Measurements from ENCODE around the gene SPEF2. TPM values are rescaled to one million over a fixed set of nuclear protein-coding genes. Genes with fewer than 3 reads are reported as not detected.

SPEF2 gene
- polyA plus RNA-seq, 1 donor from 2014 or later, result 18.5 TPM

DNA sequence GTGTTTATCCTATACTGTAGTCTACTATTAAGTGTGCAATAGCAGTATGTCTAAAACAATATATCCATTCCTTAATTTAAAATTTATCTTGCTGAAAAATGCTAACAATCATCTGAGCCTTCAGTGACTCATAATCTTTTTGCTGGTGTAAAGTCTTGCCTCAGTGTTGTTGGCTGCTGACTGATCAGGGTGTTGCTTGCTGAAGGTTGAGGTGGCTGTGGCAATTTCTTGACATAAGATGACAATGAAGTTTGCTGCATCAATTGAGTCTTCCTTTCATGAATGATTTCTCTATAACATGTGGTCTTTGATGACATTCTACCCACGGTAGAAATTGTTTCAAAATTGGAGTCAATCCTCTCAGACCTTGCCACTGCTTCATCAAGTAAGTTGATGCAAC is 24.3 kb upstream of the SPEF2 start:
- H3F3A ChIP-seq (ENCODE audit: insufficient read depth, low read length, poor library complexity, severe bottlenecking), result no peaks in the 10 kb centered on the region
- H3K9ac ChIP-seq (ENCODE audit: low read length), result no peak overlapping the region
- no peaks in the 10 kb centered on the region for H4K20me1 ChIP-seq (ENCODE audit: insufficient read depth)
- no peak overlapping the region for H3K4me2 ChIP-seq (ENCODE audit: low read length)
- no peaks in the 10 kb centered on the region for H3K36me3 ChIP-seq (ENCODE audit: insufficient read depth, low read length)
- no peaks in the 10 kb centered on the region for H3K79me2 ChIP-seq (replicated peaks; ENCODE audit: insufficient read depth, low read length)
- H3K27me3 ChIP-seq (ENCODE audit: insufficient read depth, low read depth, low read length), result no peaks in the 10 kb centered on the region
- no peaks in the 10 kb centered on the region for H3K9me2 ChIP-seq (ENCODE audit: insufficient read depth, low read length)
- no peak overlapping the region for H3K27ac ChIP-seq (ENCODE audit: low read length)
- no peak overlapping the region for H2AFZ ChIP-seq (ENCODE audit: low read depth, low read length)
- no peak overlapping the region for H3K4me3 ChIP-seq (ENCODE audit: low read length)
- TF ChIP-seq, protein P1, sequence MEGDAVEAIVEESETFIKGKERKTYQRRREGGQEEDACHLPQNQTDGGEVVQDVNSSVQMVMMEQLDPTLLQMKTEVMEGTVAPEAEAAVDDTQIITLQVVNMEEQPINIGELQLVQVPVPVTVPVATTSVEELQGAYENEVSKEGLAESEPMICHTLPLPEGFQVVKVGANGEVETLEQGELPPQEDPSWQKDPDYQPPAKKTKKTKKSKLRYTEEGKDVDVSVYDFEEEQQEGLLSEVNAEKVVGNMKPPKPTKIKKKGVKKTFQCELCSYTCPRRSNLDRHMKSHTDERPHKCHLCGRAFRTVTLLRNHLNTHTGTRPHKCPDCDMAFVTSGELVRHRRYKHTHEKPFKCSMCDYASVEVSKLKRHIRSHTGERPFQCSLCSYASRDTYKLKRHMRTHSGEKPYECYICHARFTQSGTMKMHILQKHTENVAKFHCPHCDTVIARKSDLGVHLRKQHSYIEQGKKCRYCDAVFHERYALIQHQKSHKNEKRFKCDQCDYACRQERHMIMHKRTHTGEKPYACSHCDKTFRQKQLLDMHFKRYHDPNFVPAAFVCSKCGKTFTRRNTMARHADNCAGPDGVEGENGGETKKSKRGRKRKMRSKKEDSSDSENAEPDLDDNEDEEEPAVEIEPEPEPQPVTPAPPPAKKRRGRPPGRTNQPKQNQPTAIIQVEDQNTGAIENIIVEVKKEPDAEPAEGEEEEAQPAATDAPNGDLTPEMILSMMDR (IDR thresholded peaks at IDR 0.05; ENCODE audit: poor library complexity, severe bottlenecking), result no peak
- TF ChIP-seq EP300 (conservative IDR thresholded peaks at IDR 0.05; ENCODE audit: poor library complexity, severe bottlenecking) (no peak), POLR2AphosphoS5 (IDR thresholded peaks at IDR 0.05) (no peak), TAF1 (IDR thresholded peaks at IDR 0.05; ENCODE audit: low read depth) (no peak), EZH2 (IDR thresholded peaks at IDR 0.05; ENCODE audit: borderline replicate concordance, insufficient read depth, low read length, poor library complexity, severe bottlenecking) (no peak), SMC3 (conservative IDR thresholded peaks at IDR 0.05; ENCODE audit: poor library complexity) (no peak), MXI1 (conservative IDR thresholded peaks at IDR 0.05; ENCODE audit: poor library complexity, severe bottlenecking) (no peak), RAD21 (conservative IDR thresholded peaks at IDR 0.05) (no peak)
- TF ChIP-seq, protein P2, sequence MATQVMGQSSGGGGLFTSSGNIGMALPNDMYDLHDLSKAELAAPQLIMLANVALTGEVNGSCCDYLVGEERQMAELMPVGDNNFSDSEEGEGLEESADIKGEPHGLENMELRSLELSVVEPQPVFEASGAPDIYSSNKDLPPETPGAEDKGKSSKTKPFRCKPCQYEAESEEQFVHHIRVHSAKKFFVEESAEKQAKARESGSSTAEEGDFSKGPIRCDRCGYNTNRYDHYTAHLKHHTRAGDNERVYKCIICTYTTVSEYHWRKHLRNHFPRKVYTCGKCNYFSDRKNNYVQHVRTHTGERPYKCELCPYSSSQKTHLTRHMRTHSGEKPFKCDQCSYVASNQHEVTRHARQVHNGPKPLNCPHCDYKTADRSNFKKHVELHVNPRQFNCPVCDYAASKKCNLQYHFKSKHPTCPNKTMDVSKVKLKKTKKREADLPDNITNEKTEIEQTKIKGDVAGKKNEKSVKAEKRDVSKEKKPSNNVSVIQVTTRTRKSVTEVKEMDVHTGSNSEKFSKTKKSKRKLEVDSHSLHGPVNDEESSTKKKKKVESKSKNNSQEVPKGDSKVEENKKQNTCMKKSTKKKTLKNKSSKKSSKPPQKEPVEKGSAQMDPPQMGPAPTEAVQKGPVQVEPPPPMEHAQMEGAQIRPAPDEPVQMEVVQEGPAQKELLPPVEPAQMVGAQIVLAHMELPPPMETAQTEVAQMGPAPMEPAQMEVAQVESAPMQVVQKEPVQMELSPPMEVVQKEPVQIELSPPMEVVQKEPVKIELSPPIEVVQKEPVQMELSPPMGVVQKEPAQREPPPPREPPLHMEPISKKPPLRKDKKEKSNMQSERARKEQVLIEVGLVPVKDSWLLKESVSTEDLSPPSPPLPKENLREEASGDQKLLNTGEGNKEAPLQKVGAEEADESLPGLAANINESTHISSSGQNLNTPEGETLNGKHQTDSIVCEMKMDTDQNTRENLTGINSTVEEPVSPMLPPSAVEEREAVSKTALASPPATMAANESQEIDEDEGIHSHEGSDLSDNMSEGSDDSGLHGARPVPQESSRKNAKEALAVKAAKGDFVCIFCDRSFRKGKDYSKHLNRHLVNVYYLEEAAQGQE (IDR thresholded peaks at IDR 0.05; ENCODE audit: borderline replicate concordance), result no peak
- no peaks in the 10 kb centered on the region for H3K9me3 ChIP-seq (ENCODE audit: low read length)

DNA sequence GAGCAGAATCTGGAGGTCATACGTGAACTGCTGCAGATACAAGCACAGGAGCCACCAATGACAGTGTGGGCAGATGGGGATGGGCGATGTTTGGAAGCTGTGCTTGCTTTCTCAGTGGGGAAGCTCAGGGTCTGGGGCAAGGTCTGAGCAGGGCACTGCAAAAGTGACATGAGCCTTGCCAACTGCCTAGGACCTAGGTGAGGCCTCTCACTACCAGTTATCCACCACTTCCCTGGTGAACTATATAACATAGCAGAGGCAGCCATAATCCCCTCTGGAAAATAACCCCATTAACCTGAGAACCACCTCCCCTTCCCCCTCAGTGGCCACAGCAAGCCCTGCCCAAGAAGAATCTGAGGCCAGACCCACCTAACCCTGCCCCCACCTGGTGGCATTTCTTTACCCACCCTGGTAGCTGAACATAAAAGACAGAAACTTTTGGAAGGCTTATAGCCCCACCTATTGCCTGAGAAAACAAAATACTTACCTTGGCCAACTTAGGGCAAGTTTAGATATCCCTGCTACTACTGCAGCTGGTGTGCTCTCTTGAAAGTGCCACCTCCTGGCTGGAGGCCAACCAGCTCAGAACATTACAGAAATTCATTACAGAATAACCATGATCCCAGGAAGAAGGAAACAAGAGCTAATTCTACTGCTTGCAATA is 18.8 kb upstream of the SPEF2 start:
- Histone ChIP-seq H3K79me2 (replicated peaks; ENCODE audit: insufficient read depth, low read length) (no peaks in the 10 kb centered on the region), H3K36me3 (ENCODE audit: insufficient read depth, low read length) (no peaks in the 10 kb centered on the region), H3K9me3 (ENCODE audit: low read length) (no peaks in the 10 kb centered on the region), H3K4me3 (ENCODE audit: low read length) (no peak overlapping the region), H3K27me3 (ENCODE audit: insufficient read depth, low read depth, low read length) (no peaks in the 10 kb centered on the region), H3K9ac (ENCODE audit: low read length) (no peak overlapping the region), H3K9me2 (ENCODE audit: insufficient read depth, low read length) (no peaks in the 10 kb centered on the region), H2AFZ (ENCODE audit: low read depth, low read length) (no peak overlapping the region), H3K4me2 (ENCODE audit: low read length) (no peak overlapping the region), H3K27ac (ENCODE audit: low read length) (no peak overlapping the region), H4K20me1 (ENCODE audit: insufficient read depth) (no peaks in the 10 kb centered on the region), H3F3A (ENCODE audit: insufficient read depth, low read length, poor library complexity, severe bottlenecking) (no peaks in the 10 kb centered on the region)
- TF ChIP-seq, protein P2 (IDR thresholded peaks at IDR 0.05; ENCODE audit: borderline replicate concordance), result no peak
- TF ChIP-seq RAD21 (conservative IDR thresholded peaks at IDR 0.05), result peak; percentile 29

Data from neural cell (in vitro differentiated cells).